ENCODE data around the gene ZCCHC7. TPM values are rescaled to one million over a fixed set of nuclear protein-coding genes. Genes with fewer than 3 reads are reported as not detected.

Gene ZCCHC7
- total RNA-seq, 1 donor from 2014 or later = 21.7 TPM

DNA sequence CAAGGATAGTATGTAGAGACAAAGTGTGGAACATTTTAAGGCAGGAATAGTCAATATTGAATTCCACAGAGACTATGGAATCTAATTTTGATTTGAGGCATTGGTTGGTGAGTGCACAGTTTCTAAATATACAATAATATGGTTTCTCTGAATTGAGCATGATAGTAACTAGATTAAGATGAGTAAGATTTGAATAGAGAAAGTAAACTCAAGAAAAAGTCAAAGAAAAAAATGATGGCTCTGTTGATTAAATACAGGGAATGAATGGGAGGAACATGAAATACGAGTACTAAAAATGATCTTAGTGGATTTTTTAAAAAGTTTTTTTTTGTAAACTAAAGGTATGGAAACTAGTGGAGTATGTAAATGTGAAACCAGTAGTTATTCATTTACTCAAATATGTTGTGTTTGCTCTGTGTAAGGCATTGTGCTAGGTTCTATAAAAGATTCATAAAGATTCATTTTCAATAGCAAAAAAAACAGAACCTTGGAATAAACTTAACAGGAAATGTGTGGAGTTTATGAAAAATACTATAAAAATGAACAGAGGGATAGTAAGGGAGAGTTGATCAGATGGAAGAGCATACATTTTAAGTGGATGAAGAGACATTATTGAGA is 101.2 kb downstream of the ZCCHC7 start:
- Mint-ChIP-seq H3K4me1 (ENCODE audit: low read depth, unreplicated experiment) (peaks cover 3% of the 10 kb centered on the region), H3K36me3 (ENCODE audit: low read depth, unreplicated experiment) (no peaks in the 10 kb centered on the region), H3K9me3 (ENCODE audit: unreplicated experiment) (no peaks in the 10 kb centered on the region), H3K27me3 (ENCODE audit: low read depth, unreplicated experiment) (no peaks in the 10 kb centered on the region), H3K4me3 (ENCODE audit: unreplicated experiment) (no peak overlapping the region), H3K27ac (ENCODE audit: unreplicated experiment) (no peak overlapping the region)
- no peak for TF ChIP-seq EZH2 (IDR thresholded peaks at IDR 0.05; ENCODE audit: insufficient read depth, low read length)
- TF ChIP-seq, protein P1, sequence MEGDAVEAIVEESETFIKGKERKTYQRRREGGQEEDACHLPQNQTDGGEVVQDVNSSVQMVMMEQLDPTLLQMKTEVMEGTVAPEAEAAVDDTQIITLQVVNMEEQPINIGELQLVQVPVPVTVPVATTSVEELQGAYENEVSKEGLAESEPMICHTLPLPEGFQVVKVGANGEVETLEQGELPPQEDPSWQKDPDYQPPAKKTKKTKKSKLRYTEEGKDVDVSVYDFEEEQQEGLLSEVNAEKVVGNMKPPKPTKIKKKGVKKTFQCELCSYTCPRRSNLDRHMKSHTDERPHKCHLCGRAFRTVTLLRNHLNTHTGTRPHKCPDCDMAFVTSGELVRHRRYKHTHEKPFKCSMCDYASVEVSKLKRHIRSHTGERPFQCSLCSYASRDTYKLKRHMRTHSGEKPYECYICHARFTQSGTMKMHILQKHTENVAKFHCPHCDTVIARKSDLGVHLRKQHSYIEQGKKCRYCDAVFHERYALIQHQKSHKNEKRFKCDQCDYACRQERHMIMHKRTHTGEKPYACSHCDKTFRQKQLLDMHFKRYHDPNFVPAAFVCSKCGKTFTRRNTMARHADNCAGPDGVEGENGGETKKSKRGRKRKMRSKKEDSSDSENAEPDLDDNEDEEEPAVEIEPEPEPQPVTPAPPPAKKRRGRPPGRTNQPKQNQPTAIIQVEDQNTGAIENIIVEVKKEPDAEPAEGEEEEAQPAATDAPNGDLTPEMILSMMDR (IDR thresholded peaks at IDR 0.05; ENCODE audit: insufficient read depth, low read depth, low read length) = no peak
- FAIRE-seq = no peak
- Histone ChIP-seq H2AFZ (ENCODE audit: low read depth, low read length) (no peak overlapping the region), H3K79me2 (ENCODE audit: insufficient read depth, low read length) (no peaks in the 10 kb centered on the region), H4K20me1 (ENCODE audit: insufficient read depth, low read length) (peaks cover 7% of the 10 kb centered on the region), H3K9ac (ENCODE audit: low read length) (no peak overlapping the region), H3K27ac (ENCODE audit: low read depth, low read length) (no peak overlapping the region), H3K4me3 (ENCODE audit: insufficient read depth, low read depth, low read length) (no peak overlapping the region), H3K27me3 (ENCODE audit: insufficient read depth, low read length) (no peaks in the 10 kb centered on the region), H3K36me3 (ENCODE audit: insufficient read depth, low read length) (no peaks in the 10 kb centered on the region), H3K4me1 (ENCODE audit: insufficient read depth, low read length) (peaks cover 5% of the 10 kb centered on the region), H3K4me2 (ENCODE audit: low read length) (peak overlapping the region; percentile 22), H3K9me3 (ENCODE audit: insufficient read depth, low read depth, low read length) (no peaks in the 10 kb centered on the region)
- no peak for DNase-seq (ENCODE audit: low read depth)

DNA sequence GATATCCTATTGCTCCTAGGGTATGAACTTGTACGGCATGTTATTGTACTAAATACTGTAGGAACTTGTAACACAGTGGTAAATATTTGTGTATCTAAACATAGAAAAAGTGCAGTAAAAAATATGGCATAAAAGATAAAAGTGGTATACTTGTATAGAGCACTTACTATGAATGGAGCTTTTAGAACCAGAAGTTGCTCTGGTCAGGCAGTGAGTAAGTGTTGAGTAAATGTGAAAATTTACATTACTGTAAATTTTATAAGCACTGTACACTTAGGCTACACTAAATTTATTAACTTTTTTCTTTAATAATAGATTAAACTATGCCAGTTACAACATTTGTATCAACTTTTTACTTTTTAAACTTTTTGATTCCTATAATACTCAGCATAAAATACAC is 109.1 kb downstream of the ZCCHC7 start:
- Histone ChIP-seq H3K27ac (ENCODE audit: low read depth, low read length) (no peak overlapping the region), H3K4me1 (ENCODE audit: insufficient read depth, low read length) (no peaks in the 10 kb centered on the region), H3K9me3 (ENCODE audit: insufficient read depth, low read depth, low read length) (no peaks in the 10 kb centered on the region), H3K27me3 (ENCODE audit: insufficient read depth, low read length) (no peaks in the 10 kb centered on the region), H3K79me2 (ENCODE audit: insufficient read depth, low read length) (peaks cover 5% of the 10 kb centered on the region), H3K4me2 (ENCODE audit: low read length) (no peak overlapping the region), H3K36me3 (ENCODE audit: insufficient read depth, low read length) (no peaks in the 10 kb centered on the region), H4K20me1 (ENCODE audit: insufficient read depth, low read length) (peaks cover 14% of the 10 kb centered on the region), H3K9ac (ENCODE audit: low read length) (no peak overlapping the region), H3K4me3 (ENCODE audit: insufficient read depth, low read depth, low read length) (no peak overlapping the region), H2AFZ (ENCODE audit: low read depth, low read length) (no peak overlapping the region)
- H3K9me3 Mint-ChIP-seq (ENCODE audit: unreplicated experiment) = no peaks in the 10 kb centered on the region
- H3K27ac Mint-ChIP-seq (ENCODE audit: unreplicated experiment) = no peak overlapping the region
- H3K36me3 Mint-ChIP-seq (ENCODE audit: low read depth, unreplicated experiment) = peaks cover 3% of the 10 kb centered on the region
- no peak overlapping the region for H3K4me3 Mint-ChIP-seq (ENCODE audit: unreplicated experiment)
- no peaks in the 10 kb centered on the region for H3K27me3 Mint-ChIP-seq (ENCODE audit: low read depth, unreplicated experiment)
- FAIRE-seq (no peak), DNase-seq (ENCODE audit: low read depth) (no peak)
- TF ChIP-seq EZH2 (IDR thresholded peaks at IDR 0.05; ENCODE audit: insufficient read depth, low read length) = no peak
- TF ChIP-seq, protein P1 (IDR thresholded peaks at IDR 0.05; ENCODE audit: insufficient read depth, low read depth, low read length) = no peak
- no peaks in the 10 kb centered on the region for H3K4me1 Mint-ChIP-seq (ENCODE audit: low read depth, unreplicated experiment)

DNA sequence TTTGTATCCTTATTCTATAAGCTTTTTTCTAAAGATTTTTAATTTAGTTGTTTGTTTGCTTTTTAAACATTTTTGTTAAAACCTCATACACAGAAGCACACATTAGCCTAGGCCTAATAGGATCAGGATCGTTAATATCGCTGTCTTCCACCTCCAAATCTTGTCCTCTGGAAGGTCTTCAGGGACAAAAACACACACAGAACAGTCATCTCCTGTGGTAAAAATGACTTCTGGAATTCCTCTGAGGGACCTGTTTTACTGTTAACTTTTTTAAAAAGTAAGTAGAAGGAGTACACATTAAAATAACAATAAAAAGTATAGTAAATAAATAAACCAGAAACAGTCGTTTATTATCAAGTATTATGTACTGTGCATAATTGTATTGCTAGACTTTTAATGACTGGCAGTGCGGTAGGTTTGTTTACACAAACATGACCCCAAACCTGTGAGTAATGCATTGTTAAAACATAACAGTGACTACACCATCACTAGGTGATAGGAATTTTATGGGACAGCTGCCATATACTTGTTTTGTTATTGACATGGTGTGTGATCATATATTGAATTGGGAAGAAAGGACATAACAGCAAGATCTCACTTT is 109.6 kb downstream of the ZCCHC7 start:
- no peaks in the 10 kb centered on the region for H3K4me1 ChIP-seq (ENCODE audit: insufficient read depth, low read length)
- H3K27ac ChIP-seq (ENCODE audit: low read depth, low read length) = no peak overlapping the region
- no peak overlapping the region for H3K4me2 ChIP-seq (ENCODE audit: low read length)
- Mint-ChIP-seq H3K4me1 (ENCODE audit: low read depth, unreplicated experiment) (no peaks in the 10 kb centered on the region), H3K36me3 (ENCODE audit: low read depth, unreplicated experiment) (peaks cover 3% of the 10 kb centered on the region), H3K27ac (ENCODE audit: unreplicated experiment) (no peak overlapping the region), H3K27me3 (ENCODE audit: low read depth, unreplicated experiment) (no peaks in the 10 kb centered on the region), H3K9me3 (ENCODE audit: unreplicated experiment) (no peaks in the 10 kb centered on the region), H3K4me3 (ENCODE audit: unreplicated experiment) (no peak overlapping the region)
- H3K9me3 ChIP-seq (ENCODE audit: insufficient read depth, low read depth, low read length) = no peaks in the 10 kb centered on the region
- H3K36me3 ChIP-seq (ENCODE audit: insufficient read depth, low read length) = no peaks in the 10 kb centered on the region
- no peak overlapping the region for H3K9ac ChIP-seq (ENCODE audit: low read length)
- H3K4me3 ChIP-seq (ENCODE audit: insufficient read depth, low read depth, low read length) = no peak overlapping the region
- peak; percentile 31 for DNase-seq (ENCODE audit: low read depth)
- TF ChIP-seq, protein P1 (IDR thresholded peaks at IDR 0.05; ENCODE audit: insufficient read depth, low read depth, low read length) = no peak
- TF ChIP-seq EZH2 (IDR thresholded peaks at IDR 0.05; ENCODE audit: insufficient read depth, low read length) = no peak
- peaks cover 14% of the 10 kb centered on the region for H4K20me1 ChIP-seq (ENCODE audit: insufficient read depth, low read length)
- H3K27me3 ChIP-seq (ENCODE audit: insufficient read depth, low read length) = no peaks in the 10 kb centered on the region
- FAIRE-seq = no peak
- H2AFZ ChIP-seq (ENCODE audit: low read depth, low read length) = no peak overlapping the region
- peaks cover 5% of the 10 kb centered on the region for H3K79me2 ChIP-seq (ENCODE audit: insufficient read depth, low read length)

Measured in astrocyte (in vitro differentiated cells and primary cell).